ENCODE data around the gene TMEM198. TPM values are rescaled to one million over a fixed set of nuclear protein-coding genes. Genes with fewer than 3 reads are reported as not detected.
A peak's percentile ranks its signal among the peaks of the same experiment; 100 is the strongest.

Gene TMEM198
- total RNA-seq, 1 donor from 2014 or later = 1.4 TPM

- intact Hi-C loops (cut with DNase I) = no loop called here
- H3K4me1 ChIP-seq = peaks cover 11% of the 10 kb centered on the region
- peaks cover 18% of the 10 kb centered on the region for H3K36me3 ChIP-seq
- no peak for TF ChIP-seq CTCF (IDR thresholded peaks at IDR 0.05)
- peaks cover 14% of the 10 kb centered on the region for H3K27me3 ChIP-seq (ENCODE audit: low read depth)
- H3K4me3 ChIP-seq = peak overlapping the region; percentile 66
- DNase-seq = no peak
- H3K27ac ChIP-seq = no peak overlapping the region
- no peak for ATAC-seq
- H3K9me3 ChIP-seq = no peaks in the 10 kb centered on the region
Measured at GRCh38 chr2:219569635-219570034, 25.8 kb downstream of the TMEM198 start.

GRCh38 chr2:219570194-219570923 lies 26.5 kb downstream of the TMEM198 start:
- no peak for DNase-seq
- peaks cover 14% of the 10 kb centered on the region for H3K27me3 ChIP-seq (ENCODE audit: low read depth)
- peak overlapping the region; percentile 66 for H3K4me3 ChIP-seq
- no peak for TF ChIP-seq CTCF (IDR thresholded peaks at IDR 0.05)
- ATAC-seq = peak; percentile 58 to 65
- peak overlapping the region; percentile 73 for H3K27ac ChIP-seq
- intact Hi-C loops (cut with DNase I) = no loop called here
- H3K9me3 ChIP-seq = no peaks in the 10 kb centered on the region
- peaks cover 11% of the 10 kb centered on the region for H3K4me1 ChIP-seq
- peaks cover 15% of the 10 kb centered on the region for H3K36me3 ChIP-seq

- H3K27me3 ChIP-seq (ENCODE audit: low read depth) = peaks cover 14% of the 10 kb centered on the region
- no peak for TF ChIP-seq CTCF (IDR thresholded peaks at IDR 0.05)
- ATAC-seq (peak; percentile 19 to 51), DNase-seq (no peak)
- H3K4me1 ChIP-seq = peaks cover 11% of the 10 kb centered on the region
- intact Hi-C loops (cut with DNase I) = no loop called here
- H3K4me3 ChIP-seq = peak overlapping the region; percentile 66
- peak overlapping the region; percentile 73 for H3K27ac ChIP-seq
- H3K36me3 ChIP-seq = peaks cover 11% of the 10 kb centered on the region
- no peaks in the 10 kb centered on the region for H3K9me3 ChIP-seq
Measured at GRCh38 chr2:219570924-219571310, 27.1 kb downstream of the TMEM198 start.

GRCh38 chr2:219571311-219572236 lies 27.7 kb downstream of the TMEM198 start, which contains the start of gene OBSL1:
Gene OBSL1, minus strand, starts transcription at chr2:219571539. Its CDS starts 307 bp downstream, at chr2:219571232.
- Histone ChIP-seq H3K36me3 (peaks cover 9% of the 10 kb centered on the region), H3K27ac (peak within 1 kb of the TSS; percentile 73), H3K4me3 (peak within 1 kb of the TSS; percentile 66), H3K4me1 (peaks cover 11% of the 10 kb centered on the region), H3K9me3 (no peaks in the 10 kb centered on the region), H3K27me3 (ENCODE audit: low read depth) (peaks cover 14% of the 10 kb centered on the region)
- ATAC-seq (peak; percentile 78 to 82), DNase-seq (peak; percentile 77)
- intact Hi-C loops (cut with DNase I) = no loop called here
- TF ChIP-seq CTCF (IDR thresholded peaks at IDR 0.05) = no peak

GRCh38 chr2:219572237-219573001 lies 28.6 kb downstream of the TMEM198 start, which contains the start of gene INHA:
Gene INHA, plus strand, starts transcription at chr2:219572310. Its CDS starts 65 bp downstream, at chr2:219572375.
- no peak for DNase-seq
- intact Hi-C loops (cut with DNase I) = no loop called here
- H3K27me3 ChIP-seq (ENCODE audit: low read depth) = peaks cover 19% of the 10 kb centered on the region
- peaks cover 11% of the 10 kb centered on the region for H3K4me1 ChIP-seq
- H3K9me3 ChIP-seq = no peaks in the 10 kb centered on the region
- H3K27ac ChIP-seq = peak within 1 kb of the TSS; percentile 73
- ATAC-seq = no peak
- H3K4me3 ChIP-seq = peak within 1 kb of the TSS; percentile 66
- no peak for TF ChIP-seq CTCF (IDR thresholded peaks at IDR 0.05)
- peaks cover 3% of the 10 kb centered on the region for H3K36me3 ChIP-seq

All from lower lobe of right lung (tissue), 2 donors.